Right lobe of liver (tissue), 6 donors: ENCODE data around the gene RAP1A. TPM values are rescaled to one million over a fixed set of nuclear protein-coding genes. Genes with fewer than 3 reads are reported as not detected.

Experiments used
- ATAC-seq, 4 donors: fragments of 200-7000 bp; cut with Tn5 transposase; one replicate each; pipeline ENCODE4 v1.9.1; 2020; ENCODE audit warnings: mild to moderate bottlenecking in 4 of 4, moderate library complexity in 4 of 4
- DNase-seq, 3 donors: peaks; one replicate each; pipeline ENCODE4 v3.0.0-alpha.2; 2020
- H3K27ac ChIP-seq, 3 donors: fragments of 200-600 bp; one replicate each; pipeline ENCODE4 v1.8.0; 2022
- H3K27me3 ChIP-seq, 2 donors: fragments of 200-600 bp; one replicate each; pipeline ENCODE4 v1.8.0; 2022
- H3K36me3 ChIP-seq, 4 donors: fragments of 200-600 bp; sonication (generic) in 1 of 4; one replicate each; pipeline versions ENCODE4 v1.5.1 to v1.8.0; 2017 to 2022; ENCODE audit warnings: control low read depth in 1 of 4
- H3K4me1 ChIP-seq, 4 donors: fragments of 200-600 bp; sonication (generic) in 1 of 4; one replicate each; pipeline versions ENCODE4 v1.5.1 to v1.8.0; 2017 to 2022; ENCODE audit warnings: control low read depth in 1 of 4
- H3K4me3 ChIP-seq, 3 donors: fragments of 200-600 bp; one replicate each; pipeline ENCODE4 v1.8.0; 2022
- H3K9me3 ChIP-seq, 4 donors: fragments of 200-600 bp; sonication (generic) in 1 of 4; one replicate each; pipeline versions ENCODE4 v1.5.1 to v1.8.0; 2017 to 2022; ENCODE audit warnings: control low read depth in 1 of 4
- CTCF ChIP-seq, 4 donors: fragments of 200-600 bp in 3 of 4; fragments of 450-650 bp in 1 of 4; IDR thresholded peaks; one replicate each; pipeline versions ENCODE4 v1.5.1 to v1.8.0; 2016 to 2022; ENCODE audit warnings: antibody characterized with exemption in 4 of 4, mild to moderate bottlenecking in 2 of 4
- POLR2A ChIP-seq: fragments of 450-650 bp; IDR thresholded peaks from one replicate; pipeline ENCODE4 v1.6.1; 2017; ENCODE audit warnings: antibody characterized with exemption, mild to moderate bottlenecking
- WGBS: methylation state at CpG from one replicate; pipeline ENCODE4 v1.1.6; 2018; ENCODE audit warnings: low coverage, low lambda C conversion rate; ENCODE audit not compliant: insufficient coverage; ENCODE audit errors: missing lambda C conversion rate; 5-methylcytosine and 5-hydroxymethylcytosine counted together
- intact Hi-C, 2 donors: fragments of 100-400 bp; cut with DNase I; formaldehyde crosslinking; loops; one replicate each; pipeline versions ENCODE4 v1.11.2 to v1.14.1; 2022
- total RNA-seq, 6 experiments: library from RNA; depleted of rRNA in 2 of 6; stranded (reverse); fragments of >200 nt in 2 of 6; fragmentation: NEBNext Ultra II Directional in 3 of 6; extraction: Animal tissue kit (Norgen Biotek cat#: 25700) in 3 of 6; gene quantifications; one replicate each; pipeline versions ENCODE4 v1.1.0 to v1.2.4, GENCODE V29; 2016 to 2023
- donor health status: DM: no; HTN: yes; CAD: no.
- donor health status: DM: no; HTN: no; CAD: no.
- donor health status: DM: no; HTN: no; CAD: no.
- donor health status: DM: no; HTN: yes; CAD: no.
- donor health status: DM: no; HTN: yes; CAD: no.

Gene RAP1A
- total RNA-seq, 6 experiments from 2014 or later = 25.9 to 53.8 (median 33.3) TPM

- H3K36me3 ChIP-seq = no peaks in the 10 kb centered on the region
- no peak for TF ChIP-seq POLR2A
- TF ChIP-seq CTCF (IDR thresholded peaks at IDR 0.05) = no peak
These were observed 14.2 kb downstream of the RAP1A start for GRCh38 chr1:111633736-111634247.

GRCh38 chr1:111635324-111636009 is 15.9 kb downstream of the RAP1A start:
- TF ChIP-seq CTCF (IDR thresholded peaks at IDR 0.05) (no peak), POLR2A (no peak)
- no peak overlapping the region for H3K4me3 ChIP-seq
- intact Hi-C loops = no loop called here
- ATAC-seq = no peak
- H3K4me1 ChIP-seq = peaks cover 0 to 28% (median 7%) of the 10 kb centered on the region in 4 donors
- H3K27me3 ChIP-seq = no peaks in the 10 kb centered on the region
- no peak for DNase-seq
- 81% methylated on average over 2 of the region's 2 CpGs for WGBS
- H3K36me3 ChIP-seq = no peaks in the 10 kb centered on the region
- H3K27ac ChIP-seq = no peak overlapping the region
- no peaks in the 10 kb centered on the region for H3K9me3 ChIP-seq

More at GRCh38 chr1:111633736-111634247, 14.2 kb downstream of the RAP1A start:
- H3K4me1 ChIP-seq = peaks cover 0 to 16% (median 4%) of the 10 kb centered on the region in 4 donors
- whole genome bisulfite sequencing = 88% methylated on average over 1 of the region's 1 CpG
- ATAC-seq (no peak), DNase-seq (no peak)
- H3K4me3 ChIP-seq = no peak overlapping the region
- H3K27me3 ChIP-seq = no peaks in the 10 kb centered on the region
- intact Hi-C loops = no loop called here
- no peaks in the 10 kb centered on the region for H3K9me3 ChIP-seq
- H3K27ac ChIP-seq = no peak overlapping the region

GRCh38 chr1:111638320-111638719 is 18.7 kb downstream of the RAP1A start:
- ATAC-seq (peak in 1 of 4 donors; percentile 13), DNase-seq (no peak)
- H3K9me3 ChIP-seq = no peaks in the 10 kb centered on the region
- TF ChIP-seq CTCF (IDR thresholded peaks at IDR 0.05) (no peak), POLR2A (no peak)
- H3K4me3 ChIP-seq = no peak overlapping the region
- H3K27ac ChIP-seq = no peak overlapping the region
- WGBS = 55% methylated on average over 3 of the region's 4 CpGs
- intact Hi-C loops = no loop called here
- no peaks in the 10 kb centered on the region for H3K36me3 ChIP-seq
- no peaks in the 10 kb centered on the region for H3K27me3 ChIP-seq
- peaks cover 0 to 21% (median 5%) of the 10 kb centered on the region in 4 donors for H3K4me1 ChIP-seq

- peaks cover 0 to 21% (median 5%) of the 10 kb centered on the region in 4 donors for H3K4me1 ChIP-seq
- intact Hi-C loops = no loop called here
- ATAC-seq = peak; percentile 48 to 82 (median 74)
- DNase-seq = no peak
- H3K27me3 ChIP-seq = no peaks in the 10 kb centered on the region
- TF ChIP-seq POLR2A (no peak), CTCF (IDR thresholded peaks at IDR 0.05) (no peak)
- H3K9me3 ChIP-seq = no peaks in the 10 kb centered on the region
- H3K36me3 ChIP-seq = no peaks in the 10 kb centered on the region
- WGBS = 44% methylated on average over 3 of the region's 3 CpGs
- no peak overlapping the region for H3K4me3 ChIP-seq
- H3K27ac ChIP-seq = peak overlapping the region in 1 of 3 donors; percentile 34
These were observed 20.1 kb downstream of the RAP1A start for GRCh38 chr1:111639602-111640198.
